Pancreas (tissue), 10 donors: ENCODE results near the gene TRIM41. TPM values are rescaled to one million over a fixed set of nuclear protein-coding genes. Genes with fewer than 3 reads are reported as not detected.

Source experiments
- ATAC-seq, 4 donors: fragments of 200-7000 bp; cut with Tn5 transposase; one replicate each; pipeline versions ENCODE4 v1.8.0 to v1.9.1; 2020; ENCODE audit warnings: mild to moderate bottlenecking in 4 of 4, moderate library complexity in 4 of 4
- DNase-seq, 6 donors: peaks; one replicate each; pipeline ENCODE4 v3.0.0-alpha.2; 2020
- FAIRE-seq: peaks from 2 replicates; lab custom pipeline; 2012; peaks lifted over from hg19 to GRCh38; lab: Jason Lieb, UNC
- H3K27ac ChIP-seq, 4 donors: fragments of 200-600 bp; sonication (generic); 1 replicate in 3 of 4; 2 replicates in 1 of 4; pipeline versions ENCODE4 v1.5.0 to v1.8.0; 2020
- H3K27me3 ChIP-seq, 4 donors: fragments of 200-600 bp; one replicate each; pipeline ENCODE4 v1.8.0; 2021
- H3K36me3 ChIP-seq, 3 donors: fragments of 200-600 bp; sonication (generic) in 1 of 3; one replicate each; pipeline versions ENCODE4 v1.5.0 to v1.8.0; 2020 to 2021
- H3K4me1 ChIP-seq, 3 donors: fragments of 200-600 bp; one replicate each; pipeline ENCODE4 v1.8.0; 2021
- H3K4me3 ChIP-seq, 4 donors: fragments of 200-600 bp; sonication (generic) in 2 of 4; one replicate each; pipeline versions ENCODE4 v1.5.0 to v1.8.0; 2020 to 2021
- H3K9me3 ChIP-seq, 4 donors: fragments of 200-600 bp; one replicate each; pipeline ENCODE4 v1.8.0; 2021
- WGBS, 2 donors: extraction: QIAGEN DNeasy Blood & Tissue Kit; methylation state at CpG; one replicate each; pipeline ENCODE4 v1.1.7; 2013; 5-methylcytosine and 5-hydroxymethylcytosine counted together
- intact Hi-C, 3 donors: fragments of 100-400 bp; cut with DNase I; formaldehyde crosslinking; loops; one replicate each; pipeline versions ENCODE4 v1.11.1 to v1.14.2; 2022
- polyA plus RNA-seq, 2 donors: library from polyadenylated mRNA; stranded (reverse); fragments of 200-250 nt; gene quantifications; one replicate each; pipeline ENCODE4 v1.2.3, GENCODE V29; 2013
- total RNA-seq, 6 donors: library from RNA; stranded (reverse); fragmentation: NEBNext Ultra II Directional in 4 of 6; extraction: Animal tissue kit (Norgen Biotek cat#: 25700) in 4 of 6; gene quantifications; one replicate each; pipeline versions ENCODE4 v1.2.1 to v1.2.4, GENCODE V29; 2021 to 2023
- TF ChIP-seq, protein P1 (sequence below), 4 donors: fragments of 200-600 bp; sonication (generic) in 3 of 4; IDR thresholded peaks; one replicate each; pipeline versions ENCODE4 v1.5.0 to v1.8.0; 2021; ENCODE audit warnings: antibody characterized with exemption in 4 of 4
- donor health status: healthy with polysubstance abuse.
- donor health status: DM: no; HTN: no; CAD: no; lungs with moderate emphysema.
- donor health status: DM: no; HTN: no; CAD: no.
- donor health status: control.
- donor health status: control.
- donor health status: Bipolar disorder and iron deficiency.
- donor health status: DM: yes; HTN: yes; CAD: no.
- donor health status: DM: no; HTN: no; CAD: no.
- donor health status: DM: no; HTN: no; CAD: no.
- donor health status: DM: yes; HTN: yes; CAD: no.

Gene TRIM41
- total and polyA plus RNA-seq, 8 donors, result 11.4 to 28.7 (median 14.7) TPM

DNA sequence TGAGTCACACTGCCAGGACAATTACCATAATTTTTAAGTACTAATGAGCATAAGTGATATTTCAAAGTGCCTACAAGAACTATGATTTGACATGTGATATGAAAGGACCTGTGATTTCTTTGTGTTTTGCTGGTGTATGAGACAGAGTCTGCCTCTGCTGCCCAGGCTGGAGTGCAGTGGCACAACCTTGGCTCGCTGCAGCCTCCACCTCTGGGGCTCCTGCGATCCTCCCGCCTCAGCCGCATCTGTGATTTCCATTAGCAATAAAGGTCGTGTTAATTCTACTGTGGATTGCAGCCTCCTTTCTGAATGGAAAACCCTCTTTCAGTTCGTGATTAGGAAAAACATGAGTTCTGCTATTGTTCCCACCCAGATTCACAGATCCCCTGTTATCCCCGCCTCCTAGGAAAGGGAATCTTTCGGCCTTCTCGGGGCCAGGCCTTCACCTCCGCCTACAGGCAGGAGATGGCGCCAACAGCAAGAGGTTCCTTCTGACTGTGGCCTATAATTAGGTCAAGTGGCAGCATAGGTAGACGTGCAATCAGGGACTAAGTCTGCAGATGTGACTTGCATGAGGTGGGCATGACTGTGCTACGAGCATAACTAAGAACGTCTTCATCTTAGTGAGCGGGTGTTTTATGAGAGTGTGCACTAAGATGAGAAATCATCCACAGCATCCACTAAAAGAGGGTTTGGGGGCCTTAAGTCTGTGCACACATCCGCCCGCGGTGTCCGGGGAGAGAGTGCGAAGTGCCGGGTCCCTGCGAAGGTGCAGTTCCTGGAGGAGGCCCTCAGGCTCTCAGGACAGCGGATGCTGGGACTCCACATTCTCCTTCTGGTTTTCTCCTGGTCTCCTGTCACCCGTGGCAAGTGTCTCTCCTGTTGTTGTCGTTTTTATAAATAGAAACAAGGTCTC lies 41.2 kb upstream of the TRIM41 start:
- Histone ChIP-seq H3K9me3 (no peaks in the 10 kb centered on the region), H3K27ac (no peak overlapping the region), H3K4me3 (no peak overlapping the region), H3K4me1 (peaks cover 0 to 5% (median 0%) of the 10 kb centered on the region in 3 donors), H3K27me3 (no peaks in the 10 kb centered on the region), H3K36me3 (no peaks in the 10 kb centered on the region)
- no peak for FAIRE-seq
- peak in 5 of 6 donors; percentile 60 to 77 (median 68) for DNase-seq
- TF ChIP-seq, protein P1, sequence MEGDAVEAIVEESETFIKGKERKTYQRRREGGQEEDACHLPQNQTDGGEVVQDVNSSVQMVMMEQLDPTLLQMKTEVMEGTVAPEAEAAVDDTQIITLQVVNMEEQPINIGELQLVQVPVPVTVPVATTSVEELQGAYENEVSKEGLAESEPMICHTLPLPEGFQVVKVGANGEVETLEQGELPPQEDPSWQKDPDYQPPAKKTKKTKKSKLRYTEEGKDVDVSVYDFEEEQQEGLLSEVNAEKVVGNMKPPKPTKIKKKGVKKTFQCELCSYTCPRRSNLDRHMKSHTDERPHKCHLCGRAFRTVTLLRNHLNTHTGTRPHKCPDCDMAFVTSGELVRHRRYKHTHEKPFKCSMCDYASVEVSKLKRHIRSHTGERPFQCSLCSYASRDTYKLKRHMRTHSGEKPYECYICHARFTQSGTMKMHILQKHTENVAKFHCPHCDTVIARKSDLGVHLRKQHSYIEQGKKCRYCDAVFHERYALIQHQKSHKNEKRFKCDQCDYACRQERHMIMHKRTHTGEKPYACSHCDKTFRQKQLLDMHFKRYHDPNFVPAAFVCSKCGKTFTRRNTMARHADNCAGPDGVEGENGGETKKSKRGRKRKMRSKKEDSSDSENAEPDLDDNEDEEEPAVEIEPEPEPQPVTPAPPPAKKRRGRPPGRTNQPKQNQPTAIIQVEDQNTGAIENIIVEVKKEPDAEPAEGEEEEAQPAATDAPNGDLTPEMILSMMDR (IDR thresholded peaks at IDR 0.05), result peak in 3 of 4 donors; percentile 44 to 64 (median 53)
- WGBS, 2 donors, result 50 to 51% methylated on average over 25 of the region's 25 CpGs
- intact Hi-C loops, result no loop called here
- ATAC-seq, result peak; percentile 66 to 91 (median 88)

DNA sequence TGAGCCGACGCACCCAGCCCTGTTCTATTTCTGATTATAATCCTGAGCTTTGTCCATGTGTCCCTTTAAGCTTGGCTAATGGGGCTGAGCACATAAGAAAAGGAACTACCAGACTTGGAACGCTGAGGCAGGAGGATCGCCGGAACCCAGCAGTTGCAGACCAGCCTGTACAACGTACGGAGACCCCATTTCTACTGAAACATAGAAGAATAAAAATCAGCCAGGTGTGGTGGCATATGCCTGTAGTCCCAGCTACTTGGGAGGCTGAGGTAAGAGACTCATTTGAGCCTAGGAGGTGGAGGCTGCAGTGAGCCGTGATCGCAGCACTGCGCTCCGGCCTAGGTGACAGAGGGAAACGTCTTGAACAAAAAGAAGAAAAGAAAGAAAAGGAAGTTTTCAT lies 40.4 kb upstream of the TRIM41 start:
- intact Hi-C loops, result no loop called here
- ATAC-seq, result no peak
- no peaks in the 10 kb centered on the region for H3K27me3 ChIP-seq
- TF ChIP-seq, protein P1 (IDR thresholded peaks at IDR 0.05), result no peak
- H3K9me3 ChIP-seq, result no peaks in the 10 kb centered on the region
- FAIRE-seq, result no peak
- no peak overlapping the region for H3K27ac ChIP-seq
- peaks cover 0 to 5% (median 0%) of the 10 kb centered on the region in 3 donors for H3K4me1 ChIP-seq
- DNase-seq, result no peak
- WGBS, 2 donors, result 69 to 74% methylated on average over 12 of the region's 12 CpGs
- H3K36me3 ChIP-seq, result no peaks in the 10 kb centered on the region
- no peak overlapping the region for H3K4me3 ChIP-seq

DNA sequence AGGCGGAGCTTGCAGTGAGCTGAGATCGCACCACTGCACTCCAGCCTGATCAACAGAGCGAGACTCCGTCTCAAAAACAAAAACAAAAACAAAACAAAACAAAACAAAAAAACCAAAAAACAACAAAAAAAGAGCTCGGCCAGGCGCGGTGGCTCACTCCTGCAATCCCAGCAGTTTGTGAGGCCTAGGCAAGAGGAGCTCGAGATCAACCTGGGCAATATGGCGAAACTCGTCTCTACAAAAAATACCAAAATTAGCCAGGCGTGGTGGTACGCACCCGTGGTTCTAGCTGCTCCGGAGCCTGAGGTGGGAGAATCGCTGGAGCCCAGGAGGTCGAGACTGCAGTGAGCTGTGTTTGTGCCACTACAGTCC lies 38.2 kb upstream of the TRIM41 start:
- H3K4me1 ChIP-seq, result peaks cover 0 to 8% (median 0%) of the 10 kb centered on the region in 3 donors
- no peak for DNase-seq
- no peaks in the 10 kb centered on the region for H3K27me3 ChIP-seq
- no peaks in the 10 kb centered on the region for H3K36me3 ChIP-seq
- H3K27ac ChIP-seq, result no peak overlapping the region
- TF ChIP-seq, protein P1 (IDR thresholded peaks at IDR 0.05), result no peak
- WGBS, 2 donors, result 80 to 81% methylated on average over 16 of the region's 16 CpGs
- H3K4me3 ChIP-seq, result peak overlapping the region in 1 of 4 donors; percentile 40
- no peak for ATAC-seq
- intact Hi-C loops, result no loop called here
- no peak for FAIRE-seq
- no peaks in the 10 kb centered on the region for H3K9me3 ChIP-seq

DNA sequence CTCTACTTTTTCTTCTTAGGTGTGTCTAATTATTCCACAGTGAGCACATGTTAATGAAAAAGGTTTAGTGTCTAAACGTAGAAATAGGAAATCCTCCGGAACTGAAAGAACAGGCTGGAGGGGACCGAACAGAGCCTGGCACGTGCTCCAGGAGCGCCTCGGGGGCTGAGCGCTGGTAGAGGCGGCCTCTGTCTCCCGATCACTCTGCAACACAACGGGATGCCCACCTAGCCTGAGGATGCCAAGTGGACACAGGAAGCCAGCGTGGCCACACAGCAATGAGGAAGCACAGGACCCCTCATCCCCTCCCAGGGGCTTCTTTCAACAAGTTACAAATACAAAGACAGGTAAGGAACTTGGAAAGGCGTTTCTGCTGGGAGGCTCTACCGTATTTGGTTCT lies 37.5 kb upstream of the TRIM41 start:
- H3K4me1 ChIP-seq, result peaks cover 0 to 8% (median 0%) of the 10 kb centered on the region in 3 donors
- no peaks in the 10 kb centered on the region for H3K9me3 ChIP-seq
- no peak for FAIRE-seq
- H3K4me3 ChIP-seq, result no peak overlapping the region
- H3K36me3 ChIP-seq, result no peaks in the 10 kb centered on the region
- TF ChIP-seq, protein P1 (IDR thresholded peaks at IDR 0.05), result no peak
- no peak for ATAC-seq
- DNase-seq, result no peak
- no peaks in the 10 kb centered on the region for H3K27me3 ChIP-seq
- intact Hi-C loops, result no loop called here
- H3K27ac ChIP-seq, result no peak overlapping the region
- WGBS, 2 donors, result 81 to 91% methylated on average over 13 of the region's 13 CpGs

DNA sequence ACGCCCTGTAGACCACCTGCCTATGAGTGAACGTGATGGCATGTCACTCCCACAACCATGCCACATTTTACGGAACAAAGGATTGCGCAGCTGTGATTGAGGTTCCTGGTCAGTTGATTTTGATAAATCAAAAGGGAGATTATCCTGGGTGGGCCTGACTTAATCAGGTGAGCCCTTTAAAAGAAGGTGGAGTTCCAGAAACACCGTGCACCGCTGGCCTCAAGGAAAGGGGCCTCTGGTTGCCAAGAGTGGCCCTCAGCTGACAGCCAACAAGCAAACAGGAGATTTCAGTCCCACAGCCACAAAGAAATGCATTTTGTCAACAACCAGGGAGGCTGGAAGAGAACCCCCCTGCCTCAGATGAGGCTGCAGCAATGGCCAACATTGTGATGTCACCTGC lies 37.1 kb upstream of the TRIM41 start:
- no peak for FAIRE-seq
- 61 to 64% methylated on average over 6 of the region's 6 CpGs for WGBS, 2 donors
- Histone ChIP-seq H3K4me3 (no peak overlapping the region), H3K9me3 (no peaks in the 10 kb centered on the region), H3K4me1 (peaks cover 0 to 8% (median 0%) of the 10 kb centered on the region in 3 donors), H3K27me3 (no peaks in the 10 kb centered on the region), H3K27ac (no peak overlapping the region), H3K36me3 (no peaks in the 10 kb centered on the region)
- TF ChIP-seq, protein P1 (IDR thresholded peaks at IDR 0.05), result no peak
- ATAC-seq, result no peak
- no peak for DNase-seq
- intact Hi-C loops, result no loop called here
